Stimulated activated memory B cell treated with anti-CD40 and anti-IgM and Interleukin-4, amounts not matched to agents 10 μg/mL and 1 μg/mL and 100 μg/mL, for 72 hours (primary cell): ENCODE measurements around the gene CYREN.
A peak's percentile ranks its signal among the peaks of the same experiment; 100 is the strongest.

Source experiments
- ATAC-seq: fragments of 150-1000 bp; cut with Tn5 transposase; 2 replicates; pipeline ENCODE4 v1.10.0; 2021
- H3K27ac Mint-ChIP-seq: one replicate; pipeline ENCODE4 v1.8.0; 2022; ENCODE audit warnings: mild to moderate bottlenecking, mixed read lengths
- H3K27me3 Mint-ChIP-seq: one replicate; pipeline ENCODE4 v1.8.0; 2022; ENCODE audit warnings: mixed read lengths
- H3K36me3 Mint-ChIP-seq: one replicate; pipeline ENCODE4 v1.8.0; 2022; ENCODE audit warnings: mixed read lengths
- H3K4me1 Mint-ChIP-seq: one replicate; pipeline ENCODE4 v1.8.0; 2022; ENCODE audit warnings: mixed read lengths
- H3K4me3 Mint-ChIP-seq: one replicate; pipeline ENCODE4 v1.8.0; 2022; ENCODE audit warnings: mild to moderate bottlenecking, moderate library complexity, mixed read lengths
- H3K9me3 Mint-ChIP-seq: one replicate; pipeline ENCODE4 v1.8.0; 2022; ENCODE audit warnings: mixed read lengths

CYREN gene

DNA sequence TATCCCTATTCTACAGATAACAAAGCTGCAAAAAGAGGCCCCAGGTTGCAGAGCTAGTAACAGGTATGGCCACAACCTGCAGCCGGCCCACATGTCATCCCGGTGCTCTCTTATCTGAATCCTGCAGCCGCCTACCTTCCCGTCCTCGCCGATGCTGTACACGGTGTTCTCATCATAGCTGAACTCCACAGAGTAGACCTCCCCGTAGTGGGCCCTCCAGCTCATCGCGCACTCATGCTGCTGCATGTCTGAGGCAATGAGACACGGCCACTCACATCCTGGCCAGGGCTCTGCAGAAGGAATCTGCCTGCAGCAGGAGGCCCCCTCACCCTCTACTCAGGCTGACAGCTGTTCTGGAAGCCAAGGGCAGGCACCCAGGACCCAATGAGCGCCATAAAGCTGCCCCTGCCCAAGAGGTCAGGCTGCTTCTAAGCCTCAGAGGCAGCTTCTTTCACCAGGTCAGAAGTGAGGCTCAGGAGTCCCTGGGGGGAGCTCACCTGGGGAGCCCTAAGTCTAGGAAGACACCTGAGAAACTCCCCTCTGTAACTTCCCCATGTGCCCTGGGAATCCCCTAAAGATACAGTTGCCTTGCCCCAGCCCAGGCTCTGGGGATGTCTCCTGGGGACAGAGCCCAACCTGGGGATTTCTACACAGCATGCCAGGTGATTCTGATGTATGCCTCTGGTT, 17.9 kb upstream of the CYREN start:
- H3K27ac Mint-ChIP-seq = peak overlapping the region; percentile 95
- peaks cover 97% of the 10 kb centered on the region for H3K36me3 Mint-ChIP-seq
- ATAC-seq = peak; percentile 77
- H3K4me3 Mint-ChIP-seq = peak overlapping the region; percentile 79
- no peaks in the 10 kb centered on the region for H3K27me3 Mint-ChIP-seq
- peaks cover 72% of the 10 kb centered on the region for H3K4me1 Mint-ChIP-seq
- peaks cover 4% of the 10 kb centered on the region for H3K9me3 Mint-ChIP-seq

DNA sequence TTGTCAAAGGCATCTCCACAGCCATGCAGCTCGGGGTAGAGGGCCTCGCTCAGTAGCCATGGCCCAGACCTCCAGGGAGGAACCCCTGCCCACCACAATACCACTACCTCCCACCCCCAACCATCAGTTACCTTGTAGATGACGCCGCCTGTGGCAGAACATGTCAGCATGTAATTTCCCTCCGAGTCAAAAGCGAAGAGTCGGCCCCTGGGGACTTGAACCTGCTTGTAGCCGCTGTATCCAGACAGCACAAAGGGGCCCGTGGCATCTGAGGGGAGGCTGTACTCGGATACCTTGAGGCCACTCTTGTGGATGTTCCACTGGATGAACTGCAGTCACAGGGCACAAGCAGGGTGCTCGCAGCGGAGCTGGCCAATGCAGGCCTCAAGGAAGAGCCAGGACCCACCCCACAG, 16.3 kb upstream of the CYREN start:
- H3K4me1 Mint-ChIP-seq = peaks cover 66% of the 10 kb centered on the region
- H3K27me3 Mint-ChIP-seq = no peaks in the 10 kb centered on the region
- peaks cover 10% of the 10 kb centered on the region for H3K9me3 Mint-ChIP-seq
- ATAC-seq = peak; percentile 90
- peak overlapping the region; percentile 95 for H3K27ac Mint-ChIP-seq
- peak overlapping the region; percentile 79 for H3K4me3 Mint-ChIP-seq
- peaks cover 97% of the 10 kb centered on the region for H3K36me3 Mint-ChIP-seq

DNA sequence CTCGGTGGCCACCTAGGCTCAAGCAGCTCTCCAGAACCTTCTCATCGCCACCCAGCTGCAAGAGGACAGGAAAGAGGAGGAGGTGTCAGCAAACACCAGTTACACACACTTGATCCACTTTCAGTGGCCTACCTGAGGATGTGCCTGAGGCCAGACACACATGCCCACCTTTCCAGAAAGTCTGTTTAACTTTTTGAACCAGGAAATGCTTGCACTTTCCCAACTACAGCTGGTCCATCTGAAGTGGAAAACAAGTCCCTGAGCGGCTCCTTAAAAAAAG, 15.7 kb upstream of the CYREN start:
- peaks cover 14% of the 10 kb centered on the region for H3K9me3 Mint-ChIP-seq
- H3K4me3 Mint-ChIP-seq = peak overlapping the region; percentile 79
- H3K4me1 Mint-ChIP-seq = peaks cover 66% of the 10 kb centered on the region
- H3K36me3 Mint-ChIP-seq = peaks cover 97% of the 10 kb centered on the region
- ATAC-seq = no peak
- peak overlapping the region; percentile 95 for H3K27ac Mint-ChIP-seq
- H3K27me3 Mint-ChIP-seq = no peaks in the 10 kb centered on the region

DNA sequence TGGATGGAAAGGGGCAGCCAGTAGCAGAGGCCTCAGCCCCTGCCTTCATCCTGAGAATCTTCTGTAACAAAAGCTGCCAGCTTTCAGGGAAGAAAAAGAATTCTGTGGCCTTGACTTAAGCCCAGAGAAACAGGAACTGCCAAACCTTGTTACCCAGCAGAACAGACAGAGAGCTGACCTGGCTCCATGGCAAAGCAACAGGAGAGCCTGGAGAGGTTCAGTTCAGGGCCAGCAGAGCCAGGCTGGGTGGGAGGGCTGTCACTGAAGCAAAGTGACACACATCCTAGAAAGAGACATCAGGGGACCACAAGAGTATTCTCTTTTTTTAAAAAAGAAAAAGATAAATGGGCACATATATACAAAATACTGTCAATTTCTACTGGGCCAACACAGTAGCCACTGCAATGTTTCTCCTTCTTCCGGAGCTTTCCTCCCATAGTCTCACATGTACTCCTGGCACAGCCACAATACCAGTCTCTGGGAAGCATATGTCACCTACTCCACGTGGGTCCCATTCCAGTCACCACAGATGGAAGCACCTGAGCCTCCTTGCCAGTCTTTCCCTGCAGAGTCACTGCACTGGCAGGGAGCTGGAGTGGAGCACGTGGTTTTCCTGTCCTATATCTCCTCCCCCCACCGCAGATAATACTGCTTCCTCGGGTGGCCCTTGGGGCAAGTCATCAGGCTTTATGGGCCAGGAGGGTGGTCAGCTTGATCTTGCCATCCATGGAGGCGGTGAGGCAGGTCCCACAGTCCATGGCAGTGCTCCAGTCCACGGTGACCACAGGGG, 15.2 kb upstream of the CYREN start:
- H3K36me3 Mint-ChIP-seq = peaks cover 97% of the 10 kb centered on the region
- H3K4me3 Mint-ChIP-seq = no peak overlapping the region
- H3K4me1 Mint-ChIP-seq = peaks cover 60% of the 10 kb centered on the region
- no peaks in the 10 kb centered on the region for H3K27me3 Mint-ChIP-seq
- H3K27ac Mint-ChIP-seq = peak overlapping the region; percentile 95
- no peak for ATAC-seq
- peaks cover 14% of the 10 kb centered on the region for H3K9me3 Mint-ChIP-seq

DNA sequence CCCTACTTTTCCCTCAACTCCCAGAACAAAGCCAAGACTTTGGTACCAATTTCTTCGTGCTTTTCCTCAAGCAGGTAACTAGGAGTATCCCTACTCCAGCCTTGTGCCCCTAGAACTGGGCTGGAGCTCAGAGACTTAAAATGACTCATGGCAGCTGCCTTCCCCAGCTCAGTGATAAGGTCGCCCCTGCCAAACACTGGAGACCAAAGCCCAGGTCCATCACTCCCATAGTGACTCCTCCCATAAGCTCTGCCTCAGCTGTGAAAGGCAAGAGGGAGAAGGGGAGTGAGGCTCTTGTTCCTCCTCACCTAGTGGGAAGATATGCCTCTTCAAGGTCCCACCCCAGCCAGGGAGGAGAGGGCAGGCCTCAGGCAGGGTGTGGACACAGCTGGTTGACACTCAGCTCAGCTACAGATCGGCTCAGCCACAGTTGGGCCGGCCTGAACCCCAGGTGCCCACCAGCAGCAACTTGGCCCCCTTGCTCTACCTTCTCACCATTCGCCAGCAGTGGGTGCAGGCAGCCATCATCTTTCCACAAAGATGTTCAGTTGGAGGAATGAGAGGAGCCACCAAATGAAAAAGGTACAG, 13.8 kb upstream of the CYREN start:
- no peak for ATAC-seq
- Mint-ChIP-seq H3K4me3 (no peak overlapping the region), H3K9me3 (peaks cover 14% of the 10 kb centered on the region), H3K4me1 (peaks cover 47% of the 10 kb centered on the region), H3K27ac (no peak overlapping the region), H3K36me3 (peaks cover 97% of the 10 kb centered on the region), H3K27me3 (no peaks in the 10 kb centered on the region)

DNA sequence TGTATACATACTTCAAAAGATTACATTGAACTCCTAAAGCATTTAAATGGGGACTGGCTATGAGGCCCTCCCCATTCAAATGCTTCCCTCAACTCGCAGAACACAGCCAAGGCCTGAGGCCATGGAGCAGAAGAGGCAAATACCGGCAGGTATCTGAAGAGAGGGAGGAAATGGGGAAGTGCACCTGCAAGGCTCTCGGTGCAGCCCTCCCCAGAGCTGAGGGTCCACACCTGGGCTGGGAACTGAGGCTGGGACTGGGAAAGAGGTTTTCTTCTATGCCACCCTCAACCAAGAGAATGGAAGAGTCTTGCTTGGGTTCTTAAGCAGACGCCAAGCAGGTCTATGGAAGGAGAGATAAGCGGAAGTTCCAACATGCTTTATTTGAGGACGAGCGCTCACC, 13.0 kb upstream of the CYREN start:
- Mint-ChIP-seq H3K36me3 (peaks cover 97% of the 10 kb centered on the region), H3K27me3 (no peaks in the 10 kb centered on the region), H3K4me3 (no peak overlapping the region), H3K27ac (peak overlapping the region; percentile 19), H3K9me3 (peaks cover 18% of the 10 kb centered on the region), H3K4me1 (peaks cover 38% of the 10 kb centered on the region)
- no peak for ATAC-seq

DNA sequence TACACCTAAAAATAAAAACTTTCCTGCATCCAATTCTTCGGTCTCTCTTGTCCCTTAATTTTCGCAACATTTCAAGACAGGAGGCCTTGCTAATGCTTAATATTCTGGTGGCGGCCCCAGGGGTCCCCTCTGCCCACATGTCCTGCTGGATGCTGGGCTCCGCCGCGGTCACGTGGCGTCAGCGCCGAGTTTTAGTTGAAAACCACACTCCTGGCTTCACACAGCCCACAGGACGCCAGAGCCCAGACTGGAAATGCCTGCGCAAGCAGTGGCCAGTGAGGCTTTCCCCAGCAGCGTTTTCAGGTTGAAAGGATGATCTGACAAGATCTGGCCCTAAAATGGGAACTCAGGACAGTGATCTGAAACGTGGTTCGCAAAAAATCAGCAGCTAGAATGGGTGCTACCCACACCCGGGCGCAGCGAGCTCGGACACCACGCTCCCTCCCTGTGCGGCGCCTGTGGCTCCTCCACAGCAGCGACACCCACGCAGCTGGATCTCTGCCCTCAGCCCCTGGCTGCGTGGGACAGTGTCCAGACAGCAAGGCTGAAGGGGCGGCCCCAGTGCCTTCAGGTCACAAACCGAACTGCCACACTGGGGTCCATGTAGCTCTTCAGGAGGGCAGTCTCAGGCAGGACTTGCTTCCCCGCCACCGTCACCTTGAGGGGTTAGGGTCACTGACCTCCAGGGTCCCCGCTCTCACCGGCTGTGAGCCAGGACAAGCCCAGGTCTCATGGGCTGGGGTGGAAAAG, 11.6 kb upstream of the CYREN start:
- Mint-ChIP-seq H3K4me1 (peaks cover 26% of the 10 kb centered on the region), H3K4me3 (no peak overlapping the region), H3K27me3 (no peaks in the 10 kb centered on the region), H3K9me3 (peaks cover 18% of the 10 kb centered on the region), H3K27ac (no peak overlapping the region), H3K36me3 (peaks cover 89% of the 10 kb centered on the region)
- ATAC-seq = no peak

DNA sequence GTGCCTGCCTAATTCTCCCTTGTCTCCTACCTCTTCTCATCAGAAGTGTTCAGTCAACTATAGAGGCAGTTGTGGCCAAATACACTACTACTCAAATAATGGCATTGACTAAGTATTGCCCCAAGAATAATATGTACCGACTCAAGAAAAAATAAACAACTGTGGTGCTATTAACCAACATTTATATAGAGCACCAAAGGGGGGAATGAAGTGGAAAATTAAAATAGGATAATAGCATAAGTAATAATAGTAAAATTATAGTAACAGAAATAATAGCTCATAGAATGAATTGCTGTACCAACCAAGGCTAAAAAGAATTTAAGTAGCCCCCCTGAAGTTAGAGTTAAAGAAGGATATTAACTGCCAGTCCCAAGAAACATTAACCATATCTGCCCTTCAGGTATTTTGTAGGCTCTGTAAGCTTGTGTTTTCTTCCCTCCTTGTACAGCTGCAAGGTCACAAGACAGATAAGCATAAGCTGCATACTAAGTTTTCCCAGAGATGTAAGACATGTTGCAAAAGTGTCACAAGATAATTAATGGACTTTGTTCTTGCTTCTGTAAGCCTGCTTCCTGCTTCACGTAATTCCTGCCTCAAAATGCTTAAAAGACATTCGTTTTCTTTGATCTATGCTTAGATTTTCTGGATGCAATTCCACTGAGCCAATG, 10.9 kb upstream of the CYREN start:
- ATAC-seq = no peak
- Mint-ChIP-seq H3K4me3 (no peak overlapping the region), H3K36me3 (peaks cover 89% of the 10 kb centered on the region), H3K9me3 (peaks cover 18% of the 10 kb centered on the region), H3K27ac (no peak overlapping the region), H3K27me3 (no peaks in the 10 kb centered on the region), H3K4me1 (peaks cover 19% of the 10 kb centered on the region)

DNA sequence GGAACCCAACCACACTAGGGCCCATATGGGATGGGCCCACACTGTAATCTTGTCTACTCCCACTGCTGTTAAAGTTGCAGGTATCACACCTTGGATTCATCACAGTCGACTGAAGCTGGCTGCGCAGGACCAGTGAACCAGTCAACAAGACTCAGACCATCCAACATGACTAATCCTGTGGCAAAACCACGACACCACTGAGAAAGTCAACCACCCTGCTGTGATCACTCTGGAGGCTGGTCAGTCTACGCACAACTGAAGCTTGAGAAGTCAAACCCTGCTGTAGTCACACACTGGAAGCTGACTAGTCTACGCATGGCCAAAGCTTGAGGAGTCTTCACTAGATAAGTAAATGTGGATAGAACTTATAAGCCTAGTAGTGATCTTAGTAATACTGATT, 9.6 kb upstream of the CYREN start:
- Mint-ChIP-seq H3K4me3 (no peak overlapping the region), H3K27me3 (no peaks in the 10 kb centered on the region), H3K4me1 (peaks cover 7% of the 10 kb centered on the region), H3K36me3 (peaks cover 86% of the 10 kb centered on the region), H3K9me3 (peaks cover 18% of the 10 kb centered on the region), H3K27ac (no peak overlapping the region)
- peak; percentile 74 for ATAC-seq

DNA sequence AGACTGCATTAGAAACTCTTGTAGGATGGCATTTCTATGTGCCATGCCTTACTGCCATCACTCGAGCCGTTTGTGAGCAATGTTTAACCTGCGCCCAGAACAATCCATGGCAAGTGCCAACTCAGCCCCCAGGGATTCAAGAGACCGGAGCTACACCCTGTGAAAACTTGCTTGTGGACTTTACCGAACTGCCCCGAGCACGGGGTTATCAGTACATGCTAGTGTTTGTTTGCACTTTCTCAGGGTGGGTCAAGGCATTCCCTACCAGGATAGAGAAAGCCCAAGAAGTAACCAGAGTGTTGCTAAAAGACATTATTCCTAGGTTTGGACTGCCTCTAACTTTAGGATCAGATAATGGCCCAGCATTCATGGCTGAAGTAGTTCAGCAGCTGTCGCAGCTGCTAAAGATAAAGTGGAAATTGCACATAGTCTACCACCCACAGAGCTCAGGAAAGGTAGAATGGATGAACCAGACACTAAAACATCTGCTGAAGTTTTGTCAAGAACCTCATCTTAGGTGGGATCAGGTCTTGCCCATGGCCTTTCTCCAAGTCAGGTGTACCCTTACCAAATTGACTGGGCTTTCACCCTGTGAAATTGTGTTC, 8.9 kb upstream of the CYREN start:
- H3K4me3 Mint-ChIP-seq = no peak overlapping the region
- no peak overlapping the region for H3K27ac Mint-ChIP-seq
- H3K27me3 Mint-ChIP-seq = no peaks in the 10 kb centered on the region
- no peak for ATAC-seq
- peaks cover 6% of the 10 kb centered on the region for H3K4me1 Mint-ChIP-seq
- H3K9me3 Mint-ChIP-seq = peaks cover 18% of the 10 kb centered on the region
- H3K36me3 Mint-ChIP-seq = peaks cover 85% of the 10 kb centered on the region

DNA sequence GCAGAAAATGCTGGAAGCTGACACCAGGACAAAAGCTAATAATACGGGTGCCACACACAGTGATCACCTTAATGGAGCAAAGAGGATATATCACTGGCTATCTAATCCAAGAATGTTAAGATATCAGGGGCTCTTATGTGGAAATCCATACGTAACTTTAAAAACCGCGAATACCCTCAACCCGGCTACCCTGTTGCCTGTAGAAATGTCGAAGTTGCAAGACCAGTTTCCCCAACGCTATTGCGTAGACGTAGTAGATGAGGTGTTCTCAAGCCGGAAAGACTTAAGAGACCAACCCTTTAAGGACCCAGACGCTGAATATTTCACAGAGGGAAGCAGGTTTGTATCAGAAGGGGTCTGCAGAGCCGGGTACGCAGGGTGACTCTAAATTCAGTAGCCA, 7.9 kb upstream of the CYREN start:
- no peak overlapping the region for H3K27ac Mint-ChIP-seq
- H3K4me1 Mint-ChIP-seq = peaks cover 1% of the 10 kb centered on the region
- no peaks in the 10 kb centered on the region for H3K27me3 Mint-ChIP-seq
- no peak for ATAC-seq
- peaks cover 12% of the 10 kb centered on the region for H3K9me3 Mint-ChIP-seq
- H3K4me3 Mint-ChIP-seq = no peak overlapping the region
- H3K36me3 Mint-ChIP-seq = peaks cover 80% of the 10 kb centered on the region

DNA sequence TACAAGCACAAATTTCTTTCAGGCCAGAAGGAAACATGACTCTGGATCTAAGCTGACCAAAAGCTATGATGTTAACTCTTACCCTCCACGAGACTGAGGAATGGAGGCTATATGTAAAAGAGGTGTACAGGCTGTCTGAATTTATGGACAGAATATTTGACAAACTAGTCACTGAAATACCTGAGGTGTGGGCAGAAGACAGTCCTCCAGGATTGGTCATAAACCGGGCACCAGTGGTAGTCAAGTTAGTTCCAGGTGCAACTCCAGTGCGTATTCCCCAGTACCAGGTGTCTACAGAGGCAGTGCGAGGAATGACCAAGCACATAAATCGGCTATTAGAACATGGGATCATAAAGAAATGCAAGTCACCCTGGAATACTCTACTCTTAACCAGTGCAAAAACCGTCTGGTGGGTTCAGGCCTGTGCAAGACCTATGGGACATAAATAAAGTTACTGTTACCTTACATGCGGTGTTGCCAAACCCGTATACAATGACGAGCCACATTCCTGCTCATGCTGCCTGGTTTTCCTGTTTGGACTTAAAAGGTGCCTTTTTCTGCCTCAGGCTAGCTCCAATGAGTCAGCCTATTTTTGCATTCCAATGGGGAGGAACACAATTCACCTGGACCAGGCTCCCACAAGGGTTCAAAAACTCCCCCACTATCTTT, 6.7 kb upstream of the CYREN start:
- peaks cover 7% of the 10 kb centered on the region for H3K4me1 Mint-ChIP-seq
- peaks cover 76% of the 10 kb centered on the region for H3K36me3 Mint-ChIP-seq
- peaks cover 8% of the 10 kb centered on the region for H3K9me3 Mint-ChIP-seq
- no peak overlapping the region for H3K27ac Mint-ChIP-seq
- no peaks in the 10 kb centered on the region for H3K27me3 Mint-ChIP-seq
- ATAC-seq = no peak
- no peak overlapping the region for H3K4me3 Mint-ChIP-seq

DNA sequence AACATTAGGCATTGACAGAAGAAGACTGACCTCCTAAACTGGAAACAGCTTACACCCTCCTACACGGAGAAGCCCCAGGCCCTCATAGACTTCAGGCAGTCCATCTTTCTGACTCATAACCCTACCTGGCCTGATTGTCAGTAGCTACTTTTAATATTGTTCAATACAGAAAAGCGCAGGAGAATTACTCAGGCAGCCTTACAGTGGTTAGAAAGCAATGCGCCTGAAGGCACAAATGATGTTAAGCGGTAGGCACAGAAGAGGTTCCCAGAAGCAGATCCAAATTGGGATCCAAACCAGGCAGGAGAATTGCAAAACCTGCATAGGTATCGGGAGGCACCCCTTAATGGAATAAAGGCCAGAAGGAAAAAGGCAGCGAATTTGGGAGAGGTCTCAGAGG, 5.4 kb upstream of the CYREN start:
- Mint-ChIP-seq H3K27ac (peak overlapping the region; percentile 18), H3K9me3 (peaks cover 3% of the 10 kb centered on the region), H3K4me1 (peaks cover 19% of the 10 kb centered on the region), H3K27me3 (no peaks in the 10 kb centered on the region), H3K4me3 (no peak overlapping the region), H3K36me3 (peaks cover 67% of the 10 kb centered on the region)
- no peak for ATAC-seq

DNA sequence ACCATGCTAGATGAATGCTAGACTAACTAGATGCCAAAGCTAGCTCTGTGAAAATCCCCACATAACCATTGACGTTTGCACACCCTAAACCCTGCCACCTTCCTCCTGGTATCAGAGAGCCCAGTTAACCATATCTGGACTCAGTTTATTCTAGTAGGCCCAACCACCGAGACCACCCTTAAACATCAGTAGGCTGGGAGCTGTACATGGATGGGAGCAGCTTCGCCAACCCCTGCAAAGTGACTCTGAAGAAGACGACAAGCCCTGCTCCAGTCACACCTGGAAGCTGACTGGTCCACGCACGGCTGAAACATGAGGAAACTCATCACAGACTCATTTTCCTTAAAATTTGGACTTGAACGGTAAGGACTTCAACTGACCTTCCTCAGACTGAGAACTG, 4.4 kb upstream of the CYREN start:
- Mint-ChIP-seq H3K4me3 (no peak overlapping the region), H3K27ac (no peak overlapping the region), H3K9me3 (peaks cover 3% of the 10 kb centered on the region), H3K27me3 (no peaks in the 10 kb centered on the region), H3K4me1 (peaks cover 24% of the 10 kb centered on the region), H3K36me3 (peaks cover 57% of the 10 kb centered on the region)
- no peak for ATAC-seq
